GM18505 (cell line): ENCODE results near the gene SOX1.

Experiments
- ATAC-seq: cut with Tn5 transposase; IDR thresholded peaks from one replicate; pipeline ENCODE4 v1.9.1; 2021; ENCODE audit not compliant: unreplicated experiment
- POLR2A ChIP-seq: IDR thresholded peaks from 4 replicates; pipeline ENCODE4 v1.6.1; 2011; ENCODE audit warnings: borderline replicate concordance; ENCODE audit not compliant: insufficient read depth, insufficient read length; ENCODE audit errors: extremely low read depth

The SOX1 gene

GRCh38 chr13:112112534-112113276 lies 45.8 kb downstream of the SOX1 start:
- ATAC-seq: no peak
- no peak for TF ChIP-seq POLR2A

GRCh38 chr13:112113348-112113747 lies 46.4 kb downstream of the SOX1 start:
- TF ChIP-seq POLR2A: no peak
- no peak for ATAC-seq

- no peak for ATAC-seq
- no peak for TF ChIP-seq POLR2A
Observed at GRCh38 chr13:112113851-112114250, 46.9 kb downstream of the SOX1 start.

GRCh38 chr13:112114391-112114790 lies 47.4 kb downstream of the SOX1 start:
- ATAC-seq: no peak
- no peak for TF ChIP-seq POLR2A

GRCh38 chr13:112115403-112116091 lies 48.6 kb downstream of the SOX1 start:
- no peak for TF ChIP-seq POLR2A
- no peak for ATAC-seq

GRCh38 chr13:112116187-112116950 lies 49.4 kb downstream of the SOX1 start:
- TF ChIP-seq POLR2A: no peak
- ATAC-seq: no peak

GRCh38 chr13:112117258-112117954 lies 50.5 kb downstream of the SOX1 start:
- ATAC-seq: no peak
- no peak for TF ChIP-seq POLR2A

GRCh38 chr13:112117955-112118302 lies 51.0 kb downstream of the SOX1 start:
- no peak for TF ChIP-seq POLR2A
- no peak for ATAC-seq

- ATAC-seq: no peak
- no peak for TF ChIP-seq POLR2A
Observed at GRCh38 chr13:112118451-112119064, 51.6 kb downstream of the SOX1 start.

GRCh38 chr13:112119192-112120030 lies 52.5 kb downstream of the SOX1 start:
- TF ChIP-seq POLR2A: no peak
- ATAC-seq: no peak

GRCh38 chr13:112120031-112120373 lies 53.1 kb downstream of the SOX1 start:
- no peak for ATAC-seq
- no peak for TF ChIP-seq POLR2A
